RWPE1 (cell line): ENCODE measurements around the gene CAPSL.
"Not testable (repeated sequence)": the region's sequence is repeated elsewhere in the genome, so short reads cannot be mapped to it uniquely, and the experiment has no call there.

Source experiments
- CTCF ChIA-PET: fragments of 350-600 bp; sonication (Branson Sonifier 250); formaldehyde crosslinking; extraction: SDS; loops from one replicate; lab custom pipeline; 2021; lab: Yijun Ruan, JAX
- POLR2A ChIA-PET: fragments of 400-600 bp; formaldehyde crosslinking; extraction: SDS; loops from one replicate; lab custom pipeline; 2020; ENCODE audit warnings: antibody characterized with exemption; ENCODE audit not compliant: low non-redundant PET; lab: Yijun Ruan, JAX
- DNase-seq: peaks from one replicate; pipeline ENCODE4 v3.0.0; 2012; ENCODE audit warnings: low spot score
- H3K27ac ChIP-seq: fragments of 450-650 bp; 2 replicates; pipeline ENCODE4 v1.5.1; 2017
- TF ChIP-seq, protein P1 (sequence below): fragments of 450-650 bp; conservative IDR thresholded peaks from 2 replicates; pipeline ENCODE4 v1.5.1; 2017; ENCODE audit warnings: low read depth, mild to moderate bottlenecking

Gene CAPSL

GRCh38 chr5:35859101-35859661, 79.2 kb downstream of the CAPSL start:
- no peak overlapping the region for H3K27ac ChIP-seq
- POLR2A ChIA-PET: no interaction called here
- TF ChIP-seq, protein P1, sequence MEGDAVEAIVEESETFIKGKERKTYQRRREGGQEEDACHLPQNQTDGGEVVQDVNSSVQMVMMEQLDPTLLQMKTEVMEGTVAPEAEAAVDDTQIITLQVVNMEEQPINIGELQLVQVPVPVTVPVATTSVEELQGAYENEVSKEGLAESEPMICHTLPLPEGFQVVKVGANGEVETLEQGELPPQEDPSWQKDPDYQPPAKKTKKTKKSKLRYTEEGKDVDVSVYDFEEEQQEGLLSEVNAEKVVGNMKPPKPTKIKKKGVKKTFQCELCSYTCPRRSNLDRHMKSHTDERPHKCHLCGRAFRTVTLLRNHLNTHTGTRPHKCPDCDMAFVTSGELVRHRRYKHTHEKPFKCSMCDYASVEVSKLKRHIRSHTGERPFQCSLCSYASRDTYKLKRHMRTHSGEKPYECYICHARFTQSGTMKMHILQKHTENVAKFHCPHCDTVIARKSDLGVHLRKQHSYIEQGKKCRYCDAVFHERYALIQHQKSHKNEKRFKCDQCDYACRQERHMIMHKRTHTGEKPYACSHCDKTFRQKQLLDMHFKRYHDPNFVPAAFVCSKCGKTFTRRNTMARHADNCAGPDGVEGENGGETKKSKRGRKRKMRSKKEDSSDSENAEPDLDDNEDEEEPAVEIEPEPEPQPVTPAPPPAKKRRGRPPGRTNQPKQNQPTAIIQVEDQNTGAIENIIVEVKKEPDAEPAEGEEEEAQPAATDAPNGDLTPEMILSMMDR: no peak
- CTCF ChIA-PET: interaction anchor here (0.6 to 1.3 kb wide), 3 partner anchors 9 to 478 kb away, joined by 3 read pairs; no protein-coding TSS in a partner anchor
- DNase-seq: no peak

DNA sequence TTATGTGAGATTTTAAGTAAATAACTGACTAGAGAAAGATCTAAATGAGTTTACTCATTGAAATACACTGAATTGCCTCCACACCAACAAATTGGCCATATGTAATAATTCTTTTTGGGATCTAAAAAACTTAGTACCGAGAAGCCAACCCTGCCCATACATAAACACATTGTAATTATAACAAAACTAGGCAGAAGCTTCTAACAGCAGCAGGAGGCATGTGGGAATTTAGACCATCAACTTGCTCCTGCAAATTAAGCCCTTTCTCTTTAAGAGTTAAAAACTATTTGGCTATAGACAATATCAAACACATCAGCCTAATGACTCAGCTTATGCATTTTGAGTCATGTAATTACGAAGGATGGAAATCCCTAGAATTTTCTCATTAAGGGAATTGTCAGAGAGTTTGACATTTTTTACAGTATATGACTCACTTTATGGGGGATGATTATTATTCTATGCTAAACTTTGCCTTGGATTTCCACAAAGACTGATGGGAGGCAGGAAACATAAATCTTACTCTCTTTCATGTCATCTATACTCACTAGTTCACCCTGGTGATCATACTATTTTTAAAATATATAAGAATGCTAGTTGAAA, 80.7 kb downstream of the CAPSL start:
- no peak overlapping the region for H3K27ac ChIP-seq
- ChIA-PET CTCF (interaction anchor here (0.6 to 0.9 kb wide), 2 partner anchors 69 to 80 kb away, joined by 3 read pairs; no protein-coding TSS in a partner anchor), POLR2A (no interaction called here)
- TF ChIP-seq, protein P1: no peak
- DNase-seq: peak; percentile 87

DNA sequence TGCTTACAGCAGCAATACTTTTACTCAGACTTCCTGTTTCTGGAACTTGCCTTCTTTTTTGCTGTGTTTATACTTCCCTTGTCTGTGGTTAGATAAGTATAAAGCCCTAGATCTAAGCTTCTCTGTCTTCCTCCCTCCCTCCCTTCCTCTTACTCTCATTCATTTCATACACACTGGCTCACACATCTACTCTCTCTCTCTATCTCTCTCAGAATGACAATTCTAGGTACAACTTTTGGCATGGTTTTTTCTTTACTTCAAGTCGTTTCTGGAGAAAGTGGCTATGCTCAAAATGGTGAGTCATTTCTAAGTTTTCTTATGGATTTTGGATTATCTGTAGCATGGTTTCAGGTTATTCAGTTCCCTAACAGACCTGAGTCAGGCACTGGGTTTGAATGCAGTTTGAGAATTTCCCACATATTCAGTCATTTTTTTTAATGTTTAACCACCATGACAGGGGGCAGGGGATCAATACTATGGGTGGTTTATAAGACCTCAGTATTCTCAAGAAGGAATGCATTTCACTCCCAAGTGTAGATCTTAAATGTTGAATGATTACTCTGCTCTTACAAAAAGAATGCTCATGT, 81.6 kb downstream of the CAPSL start, which contains the start of gene IL7R:
IL7R (plus strand) TSS at position 127 of the 587 bp plus-strand sequence; CDS start at position 214, 87 bp downstream.
- DNase-seq: no peak
- H3K27ac ChIP-seq: peak within 1 kb of the TSS; percentile 55; the same call in 1 of the 2 replicates
- CTCF ChIA-PET: no interaction called here
- POLR2A ChIA-PET: no interaction called here
- TF ChIP-seq, protein P1: no peak

DNA sequence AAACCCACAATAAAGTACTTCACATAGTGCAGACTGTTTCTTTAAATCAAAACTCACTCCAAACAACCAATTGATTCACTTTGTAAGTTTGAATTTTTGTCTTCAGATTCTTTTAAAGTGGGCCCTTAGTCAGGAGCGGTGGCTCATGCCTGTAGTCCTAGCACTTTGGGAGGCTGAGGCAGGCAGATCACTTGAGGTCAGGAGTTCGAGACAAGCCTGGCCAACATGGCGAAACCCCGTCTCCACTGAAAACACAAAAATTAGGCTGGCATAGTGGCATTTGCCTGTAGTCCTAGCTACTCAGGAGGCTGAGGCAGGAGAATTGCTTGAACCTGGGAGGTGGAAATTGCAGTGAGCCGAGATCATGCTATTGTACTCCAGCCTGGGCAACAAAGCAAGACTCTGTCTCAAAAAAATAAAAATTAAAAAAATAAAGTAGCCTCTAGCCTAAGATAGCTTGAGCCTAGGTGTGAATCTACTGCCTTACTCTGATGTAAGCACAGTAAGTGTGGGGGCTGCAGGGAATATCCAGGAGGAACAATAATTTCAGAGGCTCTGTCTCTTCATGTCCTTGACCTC, 82.1 kb downstream of the CAPSL start:
- H3K27ac ChIP-seq: peak overlapping the region; percentile 55; the same call in 1 of the 2 replicates
- CTCF ChIA-PET, DNase-seq, POLR2A ChIA-PET: not testable (repeated sequence)

DNA sequence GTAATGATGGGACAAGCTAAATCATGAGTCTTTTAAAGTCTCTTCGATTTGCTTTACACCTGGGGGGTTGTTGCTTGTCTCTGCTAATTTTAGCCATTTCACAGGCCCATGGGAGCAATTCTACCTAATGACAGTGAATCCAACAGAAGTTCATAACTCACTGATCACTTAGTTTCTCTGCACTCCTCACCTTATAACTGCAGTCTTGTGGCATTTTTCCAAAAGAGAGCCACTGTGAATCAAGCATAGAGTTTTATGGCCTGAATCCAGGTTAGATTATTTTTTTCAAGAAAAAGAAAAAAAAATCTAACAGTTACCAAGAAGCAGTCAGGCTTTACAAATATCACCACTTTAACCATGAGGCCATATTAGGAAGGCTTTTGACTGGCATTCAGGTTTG, 83.2 kb downstream of the CAPSL start:
- H3K27ac ChIP-seq: no peak overlapping the region
- POLR2A ChIA-PET: no interaction called here
- TF ChIP-seq, protein P1: no peak

More for the DNA sequence above, 83.2 kb downstream of the CAPSL start:
- CTCF ChIA-PET: no interaction called here
- DNase-seq: no peak
